Measurements from ENCODE around the gene WT1.

WT1 gene

DNA sequence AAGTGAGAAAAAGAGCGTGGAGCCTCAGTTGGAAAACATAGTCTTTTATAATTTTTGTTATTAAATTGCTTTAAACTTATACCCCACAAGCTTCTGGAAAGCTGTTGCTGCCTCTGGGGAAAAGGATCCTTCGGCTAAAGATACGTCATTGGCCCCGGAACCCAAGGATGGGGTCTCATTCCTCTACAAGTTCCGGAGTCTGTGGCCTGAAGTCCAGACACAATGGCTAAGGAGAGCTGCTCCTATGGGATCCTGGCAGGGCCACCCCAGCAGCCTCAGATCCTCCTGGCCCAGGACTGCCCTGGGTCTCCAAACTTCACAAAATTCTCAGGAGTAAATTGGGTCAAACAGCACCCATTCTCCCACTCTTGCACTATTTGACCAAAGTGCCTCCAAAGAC lies 5.9 kb downstream of the WT1 start:
- H3F3A ChIP-seq (ENCODE audit: control insufficient read depth, insufficient read depth), result no peaks in the 10 kb centered on the region
- no peaks in the 10 kb centered on the region for H3K36me3 ChIP-seq (ENCODE audit: control insufficient read depth, low read length)
- TF ChIP-seq, protein P1, sequence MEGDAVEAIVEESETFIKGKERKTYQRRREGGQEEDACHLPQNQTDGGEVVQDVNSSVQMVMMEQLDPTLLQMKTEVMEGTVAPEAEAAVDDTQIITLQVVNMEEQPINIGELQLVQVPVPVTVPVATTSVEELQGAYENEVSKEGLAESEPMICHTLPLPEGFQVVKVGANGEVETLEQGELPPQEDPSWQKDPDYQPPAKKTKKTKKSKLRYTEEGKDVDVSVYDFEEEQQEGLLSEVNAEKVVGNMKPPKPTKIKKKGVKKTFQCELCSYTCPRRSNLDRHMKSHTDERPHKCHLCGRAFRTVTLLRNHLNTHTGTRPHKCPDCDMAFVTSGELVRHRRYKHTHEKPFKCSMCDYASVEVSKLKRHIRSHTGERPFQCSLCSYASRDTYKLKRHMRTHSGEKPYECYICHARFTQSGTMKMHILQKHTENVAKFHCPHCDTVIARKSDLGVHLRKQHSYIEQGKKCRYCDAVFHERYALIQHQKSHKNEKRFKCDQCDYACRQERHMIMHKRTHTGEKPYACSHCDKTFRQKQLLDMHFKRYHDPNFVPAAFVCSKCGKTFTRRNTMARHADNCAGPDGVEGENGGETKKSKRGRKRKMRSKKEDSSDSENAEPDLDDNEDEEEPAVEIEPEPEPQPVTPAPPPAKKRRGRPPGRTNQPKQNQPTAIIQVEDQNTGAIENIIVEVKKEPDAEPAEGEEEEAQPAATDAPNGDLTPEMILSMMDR (IDR thresholded peaks at IDR 0.05; ENCODE audit: low read depth, low read length, poor library complexity, severe bottlenecking), result no peak
- TF ChIP-seq EZH2phosphoT487 (IDR thresholded peaks at IDR 0.05; ENCODE audit: borderline replicate concordance, low read length), result no peak
- H3K79me2 ChIP-seq (ENCODE audit: control insufficient read depth, low read length), result no peaks in the 10 kb centered on the region
- no peaks in the 10 kb centered on the region for H4K20me1 ChIP-seq (ENCODE audit: control insufficient read depth, insufficient read depth, low read depth, low read length)
- no peak overlapping the region for H3K27ac ChIP-seq (ENCODE audit: low read depth, low read length)
- no peak overlapping the region for H3K4me2 ChIP-seq (ENCODE audit: low read length)
- no peaks in the 10 kb centered on the region for H3K4me1 ChIP-seq (ENCODE audit: control insufficient read depth, low read length)
- no peaks in the 10 kb centered on the region for H3K27me3 ChIP-seq (ENCODE audit: control insufficient read depth, low read length)
- no peaks in the 10 kb centered on the region for H3K9me2 ChIP-seq (replicated peaks; ENCODE audit: control insufficient read depth, low read length)
- H3K4me3 ChIP-seq (ENCODE audit: low read length), result no peak overlapping the region
- H3K9me3 ChIP-seq (ENCODE audit: control insufficient read depth, insufficient read depth, low read length), result no peaks in the 10 kb centered on the region

DNA sequence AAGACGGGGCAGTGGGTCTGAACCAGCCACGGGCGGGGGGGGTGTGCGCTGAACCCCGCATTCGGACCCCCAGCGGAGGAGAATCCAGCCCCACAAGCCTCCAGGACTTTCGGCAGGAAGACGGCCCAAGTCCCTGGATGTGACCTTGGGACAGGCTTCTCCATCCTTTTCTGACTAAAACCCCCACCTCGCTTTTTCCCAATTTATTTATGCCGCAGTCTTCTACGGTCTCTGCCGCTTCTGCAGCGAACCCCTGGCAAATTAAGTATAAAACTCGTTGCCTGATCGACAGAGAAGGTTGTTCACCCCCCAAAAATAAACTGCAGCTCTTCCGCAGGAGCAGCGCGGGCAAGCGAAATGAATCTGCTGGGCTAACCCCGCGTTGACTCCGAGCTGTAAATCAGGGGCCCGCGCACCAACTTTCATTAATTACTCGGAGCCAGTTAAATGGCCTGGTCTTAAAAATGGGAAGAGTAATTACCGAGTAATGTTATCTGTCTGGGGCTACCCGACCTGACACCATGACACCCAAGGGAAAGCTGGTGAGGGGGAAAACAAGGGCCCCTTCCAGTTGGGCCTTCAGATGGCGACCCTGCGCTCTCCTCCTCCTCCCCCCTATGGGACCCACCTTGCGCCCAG lies 6.6 kb downstream of the WT1 start:
- H3K36me3 ChIP-seq (ENCODE audit: control insufficient read depth, low read length), result no peaks in the 10 kb centered on the region
- H3K27me3 ChIP-seq (ENCODE audit: control insufficient read depth, low read length), result no peaks in the 10 kb centered on the region
- H3K9me2 ChIP-seq (replicated peaks; ENCODE audit: control insufficient read depth, low read length), result no peaks in the 10 kb centered on the region
- H3K4me3 ChIP-seq (ENCODE audit: low read length), result no peak overlapping the region
- H3F3A ChIP-seq (ENCODE audit: control insufficient read depth, insufficient read depth), result no peaks in the 10 kb centered on the region
- no peaks in the 10 kb centered on the region for H4K20me1 ChIP-seq (ENCODE audit: control insufficient read depth, insufficient read depth, low read depth, low read length)
- no peaks in the 10 kb centered on the region for H3K79me2 ChIP-seq (ENCODE audit: control insufficient read depth, low read length)
- no peaks in the 10 kb centered on the region for H3K9me3 ChIP-seq (ENCODE audit: control insufficient read depth, insufficient read depth, low read length)
- no peak for TF ChIP-seq EZH2phosphoT487 (IDR thresholded peaks at IDR 0.05; ENCODE audit: borderline replicate concordance, low read length)
- TF ChIP-seq, protein P1 (IDR thresholded peaks at IDR 0.05; ENCODE audit: low read depth, low read length, poor library complexity, severe bottlenecking), result no peak
- H3K4me2 ChIP-seq (ENCODE audit: low read length), result no peak overlapping the region
- no peaks in the 10 kb centered on the region for H3K4me1 ChIP-seq (ENCODE audit: control insufficient read depth, low read length)
- H3K27ac ChIP-seq (ENCODE audit: low read depth, low read length), result no peak overlapping the region

DNA sequence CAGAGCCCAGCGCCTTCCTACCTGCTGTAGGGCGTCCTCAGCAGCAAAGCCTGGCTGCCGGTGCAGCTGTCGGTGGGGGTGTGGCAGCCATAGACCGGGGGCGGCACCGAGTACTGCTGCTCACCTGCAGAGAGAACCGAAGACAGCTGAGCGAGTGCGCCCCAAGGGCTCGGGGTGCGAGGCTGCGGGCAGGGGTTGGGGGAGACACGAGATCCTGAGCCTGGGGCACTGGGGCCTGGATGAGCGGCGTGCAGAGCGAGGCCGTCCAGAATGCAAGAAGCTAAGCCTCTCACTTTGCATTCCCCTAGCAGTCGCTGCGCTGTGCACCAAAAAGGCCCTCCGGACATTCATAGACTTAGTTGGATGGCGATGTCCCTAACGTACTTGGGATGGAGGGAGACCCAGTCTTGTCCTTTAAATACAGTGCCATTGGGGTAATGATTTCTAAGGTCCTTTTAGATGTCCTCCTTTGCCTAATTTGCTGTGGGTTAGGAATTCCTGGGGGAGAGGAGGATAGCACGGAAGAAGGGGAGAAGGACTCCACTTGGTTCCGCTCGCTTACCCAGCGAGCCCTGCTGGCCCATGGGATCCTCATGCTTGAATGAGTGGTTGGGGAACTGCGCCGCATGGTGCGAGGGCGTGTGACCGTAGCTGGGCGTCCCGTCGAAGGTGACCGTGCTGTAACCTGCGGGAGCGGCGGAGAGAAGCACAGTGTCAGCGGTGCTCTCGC lies 7.2 kb downstream of the WT1 start:
- no peaks in the 10 kb centered on the region for H3K9me2 ChIP-seq (replicated peaks; ENCODE audit: control insufficient read depth, low read length)
- H3K36me3 ChIP-seq (ENCODE audit: control insufficient read depth, low read length), result no peaks in the 10 kb centered on the region
- H3K9me3 ChIP-seq (ENCODE audit: control insufficient read depth, insufficient read depth, low read length), result no peaks in the 10 kb centered on the region
- H3F3A ChIP-seq (ENCODE audit: control insufficient read depth, insufficient read depth), result no peaks in the 10 kb centered on the region
- H3K27ac ChIP-seq (ENCODE audit: low read depth, low read length), result no peak overlapping the region
- no peak overlapping the region for H3K4me2 ChIP-seq (ENCODE audit: low read length)
- H3K4me1 ChIP-seq (ENCODE audit: control insufficient read depth, low read length), result no peaks in the 10 kb centered on the region
- no peak overlapping the region for H3K4me3 ChIP-seq (ENCODE audit: low read length)
- no peak for TF ChIP-seq EZH2phosphoT487 (IDR thresholded peaks at IDR 0.05; ENCODE audit: borderline replicate concordance, low read length)
- TF ChIP-seq, protein P1 (IDR thresholded peaks at IDR 0.05; ENCODE audit: low read depth, low read length, poor library complexity, severe bottlenecking), result no peak
- no peaks in the 10 kb centered on the region for H3K79me2 ChIP-seq (ENCODE audit: control insufficient read depth, low read length)
- no peaks in the 10 kb centered on the region for H4K20me1 ChIP-seq (ENCODE audit: control insufficient read depth, insufficient read depth, low read depth, low read length)
- no peaks in the 10 kb centered on the region for H3K27me3 ChIP-seq (ENCODE audit: control insufficient read depth, low read length)

All from DOHH2 (cell line).